GM12873 (cell line): ENCODE measurements around the gene OTOA.

Experiments
- TF ChIP-seq, protein P1 (sequence below): IDR thresholded peaks from 2 replicates; pipeline ENCODE4 v1.5.1; 2012; ENCODE audit warnings: low read depth, mild to moderate bottlenecking, moderate library complexity, low read length, control low read depth; ENCODE audit not compliant: insufficient read depth; ENCODE audit errors: missing control alignments

The OTOA gene

DNA sequence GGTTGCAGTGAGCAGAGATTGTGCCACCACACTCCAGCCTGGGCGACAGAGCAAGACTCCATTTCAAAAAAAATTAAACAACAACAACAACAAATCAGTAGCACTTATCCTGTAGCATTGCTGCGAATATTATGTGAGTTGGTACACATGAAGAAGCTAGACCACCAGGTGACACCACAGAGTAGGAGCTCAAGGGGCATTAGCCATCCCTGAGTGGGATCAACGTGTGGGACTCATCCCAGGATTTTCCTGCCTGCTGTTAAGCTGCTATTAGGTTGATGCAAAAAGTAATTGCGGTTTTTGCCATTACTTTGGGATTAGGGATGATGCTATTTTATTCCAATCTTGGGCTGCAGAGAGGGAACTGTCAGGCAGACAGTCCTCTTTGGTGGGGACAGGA lies 47.2 kb downstream of the OTOA start:
- TF ChIP-seq, protein P1, sequence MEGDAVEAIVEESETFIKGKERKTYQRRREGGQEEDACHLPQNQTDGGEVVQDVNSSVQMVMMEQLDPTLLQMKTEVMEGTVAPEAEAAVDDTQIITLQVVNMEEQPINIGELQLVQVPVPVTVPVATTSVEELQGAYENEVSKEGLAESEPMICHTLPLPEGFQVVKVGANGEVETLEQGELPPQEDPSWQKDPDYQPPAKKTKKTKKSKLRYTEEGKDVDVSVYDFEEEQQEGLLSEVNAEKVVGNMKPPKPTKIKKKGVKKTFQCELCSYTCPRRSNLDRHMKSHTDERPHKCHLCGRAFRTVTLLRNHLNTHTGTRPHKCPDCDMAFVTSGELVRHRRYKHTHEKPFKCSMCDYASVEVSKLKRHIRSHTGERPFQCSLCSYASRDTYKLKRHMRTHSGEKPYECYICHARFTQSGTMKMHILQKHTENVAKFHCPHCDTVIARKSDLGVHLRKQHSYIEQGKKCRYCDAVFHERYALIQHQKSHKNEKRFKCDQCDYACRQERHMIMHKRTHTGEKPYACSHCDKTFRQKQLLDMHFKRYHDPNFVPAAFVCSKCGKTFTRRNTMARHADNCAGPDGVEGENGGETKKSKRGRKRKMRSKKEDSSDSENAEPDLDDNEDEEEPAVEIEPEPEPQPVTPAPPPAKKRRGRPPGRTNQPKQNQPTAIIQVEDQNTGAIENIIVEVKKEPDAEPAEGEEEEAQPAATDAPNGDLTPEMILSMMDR = no peak

DNA sequence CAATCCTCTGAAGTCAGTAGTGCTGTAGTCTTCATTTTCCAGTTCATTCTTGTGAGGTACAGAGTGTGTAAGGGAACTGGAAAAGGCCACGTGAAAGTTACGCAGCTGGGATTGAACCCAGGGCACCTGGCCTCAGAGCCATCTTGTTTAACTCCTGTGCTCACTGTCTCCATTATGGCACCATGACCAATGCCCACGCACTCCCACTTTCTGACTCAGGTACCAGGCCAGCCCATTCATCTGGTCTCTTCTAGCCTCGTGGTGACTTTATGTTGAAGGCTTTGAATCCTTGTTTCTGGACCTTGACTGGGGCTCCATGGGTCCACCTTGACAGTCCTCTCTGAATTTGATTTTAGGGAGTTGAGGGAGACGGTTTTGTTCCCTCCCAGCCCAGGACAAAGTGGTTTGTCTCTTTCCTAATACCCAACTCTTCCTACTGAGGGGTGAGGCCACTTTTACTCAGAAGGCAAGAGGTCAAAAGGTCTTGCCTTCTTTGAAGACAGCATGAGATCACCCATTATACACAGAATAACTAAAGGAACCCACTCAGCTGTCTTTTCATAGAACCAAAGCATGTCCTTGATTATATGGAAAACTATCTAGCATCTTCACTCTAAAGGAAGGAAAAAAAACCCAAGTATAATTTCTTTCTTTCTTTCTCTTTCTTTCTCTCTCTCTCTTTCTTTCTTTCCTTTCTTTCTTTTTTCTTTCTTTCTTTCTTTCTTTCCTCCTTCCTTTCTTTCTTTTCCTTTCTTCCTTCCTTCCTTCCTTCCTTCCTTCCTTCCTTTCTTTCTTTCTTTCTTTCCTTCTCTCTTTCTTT lies 50.0 kb downstream of the OTOA start:
- TF ChIP-seq, protein P1 = no peak

DNA sequence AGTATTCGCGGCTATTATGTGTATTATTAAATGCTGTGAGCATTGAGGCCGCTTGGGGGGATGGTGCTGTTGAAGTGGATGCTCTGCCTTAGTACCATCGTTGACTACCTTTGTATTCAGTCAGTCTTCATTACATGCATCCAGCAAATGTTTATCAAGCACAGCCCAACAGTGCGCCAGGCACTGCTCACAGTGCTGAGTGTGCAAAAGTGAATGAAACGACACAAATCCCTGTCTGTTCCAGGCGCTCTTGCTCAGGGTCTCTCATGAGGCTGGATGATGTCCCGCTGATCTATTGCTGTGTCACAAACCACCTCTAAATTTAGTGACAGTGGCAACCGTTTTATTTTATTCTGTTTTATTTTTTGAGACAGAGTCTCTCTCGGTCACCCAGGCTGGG lies 53.8 kb downstream of the OTOA start:
- TF ChIP-seq, protein P1 = no peak

DNA sequence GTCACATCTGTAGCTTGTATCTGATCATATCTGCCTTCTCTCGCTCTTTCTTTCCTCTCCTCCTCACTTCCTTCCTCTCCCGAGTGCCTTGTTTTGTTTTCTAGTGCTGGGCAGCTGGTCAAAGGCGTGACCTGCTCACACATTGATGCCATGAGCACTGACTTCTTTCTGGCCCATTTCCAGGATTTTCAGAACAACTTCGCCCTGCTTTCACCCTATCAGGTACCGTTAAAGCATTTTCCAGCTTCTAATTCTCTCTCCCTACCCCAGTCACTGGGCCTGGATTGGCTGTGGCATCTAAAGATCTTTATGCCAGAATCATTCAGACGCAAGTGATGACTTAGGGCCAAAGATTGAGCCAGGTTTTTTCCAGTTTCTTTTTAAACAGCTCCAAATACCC lies 55.5 kb downstream of the OTOA start:
- TF ChIP-seq, protein P1 = no peak

DNA sequence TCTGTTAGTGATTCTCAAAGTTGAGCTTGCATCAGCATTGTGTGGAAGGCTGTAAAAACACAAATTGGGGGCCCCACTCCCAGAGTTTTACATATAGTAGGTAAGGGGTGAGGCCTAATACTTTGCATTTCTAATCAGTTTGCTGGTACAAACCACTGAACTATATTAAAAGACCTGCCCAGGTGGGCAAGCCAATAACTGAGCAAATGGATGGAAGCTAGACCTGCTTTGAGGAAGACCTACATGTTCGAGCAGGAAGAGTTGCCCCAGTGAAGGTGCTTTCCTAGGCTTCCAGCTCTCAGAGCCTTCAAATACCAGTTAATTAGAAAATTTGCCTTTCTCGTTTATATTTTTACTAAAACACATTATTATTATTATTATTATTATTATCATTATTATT lies 56.8 kb downstream of the OTOA start:
- TF ChIP-seq, protein P1 = no peak

DNA sequence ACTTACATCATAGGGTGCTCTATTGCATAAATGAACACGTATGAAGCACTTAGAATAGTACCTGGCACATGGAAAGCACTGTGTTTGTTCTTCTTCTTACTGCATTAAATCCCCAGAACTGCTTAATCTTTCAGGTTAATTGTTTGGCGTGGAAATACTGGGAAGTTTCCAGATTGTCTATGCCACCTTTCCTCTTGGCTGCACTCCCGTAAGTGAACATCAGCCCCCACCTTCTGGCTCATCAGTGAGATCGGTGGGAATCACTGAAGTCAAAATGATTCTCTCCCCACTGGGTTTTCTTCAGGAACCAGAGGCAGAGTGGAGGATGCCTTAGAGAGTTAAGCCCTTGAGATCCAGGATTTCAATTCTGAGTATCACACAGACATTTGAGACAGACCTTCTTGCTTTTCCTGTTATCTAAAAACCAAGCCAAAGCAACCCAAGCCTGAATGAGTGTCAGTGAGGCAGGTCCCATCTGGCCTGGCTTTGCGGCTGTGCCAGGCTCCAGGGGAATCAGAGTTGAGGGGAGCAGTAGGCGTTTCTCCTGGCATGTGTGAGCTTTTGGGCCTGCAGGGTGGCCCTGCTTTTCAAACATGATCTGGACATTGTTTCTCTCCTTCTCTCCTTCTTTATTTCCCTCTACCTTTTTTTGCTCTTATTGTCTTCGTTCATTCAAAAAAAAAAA lies 59.1 kb downstream of the OTOA start:
- TF ChIP-seq, protein P1 = no peak

DNA sequence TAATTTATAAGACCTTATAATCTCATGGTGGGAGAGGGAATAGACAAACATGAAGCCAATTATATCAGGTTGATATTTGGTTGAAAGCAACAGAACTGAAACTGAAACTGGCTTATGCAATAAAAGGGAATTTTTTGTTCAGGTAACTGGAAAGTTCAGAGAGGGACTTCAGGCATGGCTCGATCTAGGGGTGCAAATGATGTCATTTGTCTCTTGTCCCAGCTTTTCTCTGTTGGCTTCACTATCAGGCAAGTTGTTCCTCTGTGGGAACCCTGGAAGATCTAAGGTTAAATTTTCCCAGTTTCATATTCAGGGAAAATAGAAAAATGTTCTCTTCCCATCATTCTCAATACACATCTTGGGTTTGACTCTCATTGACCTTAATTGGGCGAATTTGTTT lies 59.8 kb downstream of the OTOA start:
- TF ChIP-seq, protein P1 = no peak
